Prostate gland (tissue), 2 donors: ENCODE data around the gene TMEM161B. TPM values are rescaled to one million over a fixed set of nuclear protein-coding genes. Genes with fewer than 3 reads are reported as not detected.
"Not testable (repeated sequence)": the region's sequence is repeated elsewhere in the genome, so short reads cannot be mapped to it uniquely, and the experiment has no call there.

ENCODE experiments used
- DNase-seq: peaks from one replicate; pipeline ENCODE4 v3.0.0-alpha.2; 2019; ENCODE audit warnings: low spot score
- H3K27ac ChIP-seq, 2 donors: fragments of 200-600 bp; sonication (generic); 2 replicates each; pipeline ENCODE4 v1.5.1; 2017 to 2019
- H3K27me3 ChIP-seq: fragments of 200-600 bp; sonication (generic); replicated peaks from 2 replicates; pipeline ENCODE4 v1.5.1; 2019; ENCODE audit not compliant: insufficient read depth
- H3K36me3 ChIP-seq, 2 donors: fragments of 200-600 bp; sonication (generic); 1 replicate in 1 of 2; 2 replicates in 1 of 2; pipeline versions ENCODE4 v1.5.1 to v1.8.1; 2017 to 2019
- H3K4me1 ChIP-seq: fragments of 200-600 bp; sonication (generic); replicated peaks from 2 replicates; pipeline ENCODE4 v1.5.1; 2019
- H3K4me3 ChIP-seq, 2 donors: fragments of 200-600 bp; sonication (generic); 2 replicates each; pipeline ENCODE4 v1.5.1; 2017 to 2019
- H3K9me3 ChIP-seq: fragments of 200-600 bp; sonication (generic); 2 replicates; pipeline ENCODE4 v1.5.1; 2017
- POLR2A ChIP-seq: fragments of 450-650 bp; IDR thresholded peaks from one replicate; pipeline ENCODE4 v1.6.1; 2016; ENCODE audit warnings: antibody characterized with exemption, mild to moderate bottlenecking
- POLR2AphosphoS5 ChIP-seq: sonication (generic); formaldehyde crosslinking; IDR thresholded peaks from one replicate; pipeline ENCODE4 v1.6.1; 2017; ENCODE audit warnings: antibody characterized with exemption
- WGBS: methylation state at CpG from one replicate; pipeline ENCODE4 v1.1.5; 2018; 5-methylcytosine and 5-hydroxymethylcytosine counted together
- intact Hi-C: fragments of 100-400 bp; cut with DNase I; formaldehyde crosslinking; loops from one replicate; pipeline ENCODE4 v1.14.2; 2022
- total RNA-seq, 2 donors: library from RNA; depleted of rRNA; stranded (reverse); fragments of >200 nt; gene quantifications; one replicate each; pipeline ENCODE4 v1.1.0, GENCODE V29; 2016
- TF ChIP-seq, protein P1 (sequence below), 4 experiments: fragments of 200-600 bp in 2 of 4; fragments of 450-650 bp in 2 of 4; sonication (generic) in 2 of 4; IDR thresholded peaks; 1 replicate in 3 of 4; 2 replicates in 1 of 4; pipeline ENCODE4 v1.5.1; 2016 to 2019; ENCODE audit warnings: antibody characterized with exemption in 4 of 4, mild to moderate bottlenecking in 2 of 4, moderate library complexity in 2 of 4

The TMEM161B gene
- total RNA-seq, 2 donors from 2014 or later, result 16.2 to 17.0 TPM

- WGBS, result 96% methylated on average over 9 of the region's 9 CpGs
- intact Hi-C loops, result no loop called here
- no peak for DNase-seq
Observed at GRCh38 chr5:88188458-88189132, 80.0 kb downstream of the TMEM161B start.

DNA sequence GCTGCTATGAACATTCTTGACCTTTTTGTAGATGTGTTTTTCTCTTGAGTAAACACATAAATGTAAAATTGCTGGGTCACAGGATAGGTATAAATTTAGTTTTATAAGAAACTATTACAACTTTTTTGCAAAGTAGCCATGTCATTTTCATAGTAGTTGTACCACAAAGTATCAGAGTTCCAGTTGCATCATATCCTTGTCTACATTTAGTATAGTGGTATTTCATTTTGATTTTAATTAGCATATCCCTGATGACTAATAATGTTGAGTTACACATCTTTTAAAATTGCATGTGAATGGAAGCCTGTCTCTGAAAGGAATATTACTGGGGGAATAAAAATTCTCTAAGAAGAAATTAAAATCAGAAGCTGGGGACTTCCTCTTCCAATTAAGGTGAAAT lies 85.4 kb downstream of the TMEM161B start:
- Histone ChIP-seq H3K4me1 (no peaks in the 10 kb centered on the region), H3K27ac (no peak overlapping the region), H3K4me3 (no peak overlapping the region), H3K9me3 (no peaks in the 10 kb centered on the region), H3K36me3 (no peaks in the 10 kb centered on the region), H3K27me3 (no peaks in the 10 kb centered on the region)
- no peak for DNase-seq
- TF ChIP-seq, protein P1, sequence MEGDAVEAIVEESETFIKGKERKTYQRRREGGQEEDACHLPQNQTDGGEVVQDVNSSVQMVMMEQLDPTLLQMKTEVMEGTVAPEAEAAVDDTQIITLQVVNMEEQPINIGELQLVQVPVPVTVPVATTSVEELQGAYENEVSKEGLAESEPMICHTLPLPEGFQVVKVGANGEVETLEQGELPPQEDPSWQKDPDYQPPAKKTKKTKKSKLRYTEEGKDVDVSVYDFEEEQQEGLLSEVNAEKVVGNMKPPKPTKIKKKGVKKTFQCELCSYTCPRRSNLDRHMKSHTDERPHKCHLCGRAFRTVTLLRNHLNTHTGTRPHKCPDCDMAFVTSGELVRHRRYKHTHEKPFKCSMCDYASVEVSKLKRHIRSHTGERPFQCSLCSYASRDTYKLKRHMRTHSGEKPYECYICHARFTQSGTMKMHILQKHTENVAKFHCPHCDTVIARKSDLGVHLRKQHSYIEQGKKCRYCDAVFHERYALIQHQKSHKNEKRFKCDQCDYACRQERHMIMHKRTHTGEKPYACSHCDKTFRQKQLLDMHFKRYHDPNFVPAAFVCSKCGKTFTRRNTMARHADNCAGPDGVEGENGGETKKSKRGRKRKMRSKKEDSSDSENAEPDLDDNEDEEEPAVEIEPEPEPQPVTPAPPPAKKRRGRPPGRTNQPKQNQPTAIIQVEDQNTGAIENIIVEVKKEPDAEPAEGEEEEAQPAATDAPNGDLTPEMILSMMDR (IDR thresholded peaks at IDR 0.05), result no peak
- TF ChIP-seq POLR2A (no peak), POLR2AphosphoS5 (no peak)
- intact Hi-C loops, result no loop called here

More at GRCh38 chr5:88188458-88189132, 80.0 kb downstream of the TMEM161B start:
- no peak overlapping the region for H3K4me3 ChIP-seq
- H3K9me3 ChIP-seq, result no peaks in the 10 kb centered on the region
- no peak overlapping the region for H3K27ac ChIP-seq
- H3K36me3 ChIP-seq, result no peaks in the 10 kb centered on the region
- no peaks in the 10 kb centered on the region for H3K4me1 ChIP-seq
- TF ChIP-seq POLR2A (no peak), POLR2AphosphoS5 (no peak)
- TF ChIP-seq, protein P1 (IDR thresholded peaks at IDR 0.05), result no peak
- no peaks in the 10 kb centered on the region for H3K27me3 ChIP-seq

GRCh38 chr5:88177486-88177885 lies 91.2 kb downstream of the TMEM161B start:
- H3K27ac ChIP-seq, H3K9me3 ChIP-seq, H3K27me3 ChIP-seq, H3K36me3 ChIP-seq, H3K4me3 ChIP-seq, DNase-seq, intact Hi-C loops, H3K4me1 ChIP-seq: not testable (repeated sequence)
- 76% methylated on average over 13 of the region's 13 CpGs for WGBS

GRCh38 chr5:88172847-88173758 lies 95.5 kb downstream of the TMEM161B start:
- Histone ChIP-seq H3K27ac (no peak overlapping the region), H3K27me3 (no peaks in the 10 kb centered on the region), H3K9me3 (no peaks in the 10 kb centered on the region), H3K4me1 (no peaks in the 10 kb centered on the region), H3K4me3 (no peak overlapping the region), H3K36me3 (no peaks in the 10 kb centered on the region)
- TF ChIP-seq, protein P1 (IDR thresholded peaks at IDR 0.05), result no peak
- no peak for TF ChIP-seq POLR2AphosphoS5
- DNase-seq, result no peak
- intact Hi-C loops, result no loop called here
- 60% methylated on average over 14 of the region's 14 CpGs for WGBS

DNA sequence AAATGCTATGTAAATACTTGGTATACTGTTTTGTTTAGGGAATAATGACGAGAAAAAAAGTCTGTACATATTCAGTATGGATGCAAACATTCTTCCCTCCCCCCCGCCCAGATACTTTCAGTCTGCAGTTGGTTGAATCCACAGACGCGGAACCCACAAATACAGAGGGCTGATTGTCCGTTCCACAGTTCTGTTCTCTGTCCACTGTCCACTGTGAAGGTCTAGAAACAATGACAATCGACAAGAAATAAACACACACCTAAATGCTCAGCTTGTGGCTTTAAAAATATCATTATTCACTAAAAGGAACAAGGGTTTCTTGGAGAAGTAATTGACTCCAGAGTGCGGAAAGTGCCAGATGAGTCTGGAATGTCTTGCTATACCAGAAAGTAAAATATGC lies 109.1 kb downstream of the TMEM161B start:
- no peaks in the 10 kb centered on the region for H3K36me3 ChIP-seq
- no peaks in the 10 kb centered on the region for H3K4me1 ChIP-seq
- no peak for DNase-seq
- WGBS, result 79% methylated on average over 7 of the region's 7 CpGs
- no peak overlapping the region for H3K27ac ChIP-seq
- TF ChIP-seq, protein P1 (IDR thresholded peaks at IDR 0.05), result no peak
- TF ChIP-seq POLR2AphosphoS5, result no peak
- TF ChIP-seq POLR2A, result no peak
- no peaks in the 10 kb centered on the region for H3K9me3 ChIP-seq
- intact Hi-C loops, result no loop called here
- H3K4me3 ChIP-seq, result no peak overlapping the region
- H3K27me3 ChIP-seq, result no peaks in the 10 kb centered on the region
